HG03571 (cell line): ENCODE data around the gene TEN1.

Experiments
- ATAC-seq: cut with Tn5 transposase; IDR thresholded peaks from one replicate; pipeline ENCODE4 v1.9.1; 2021; ENCODE audit not compliant: unreplicated experiment

The TEN1 gene

GRCh38 chr17:76005263-76006149, 26.5 kb downstream of the TEN1 start:
- ATAC-seq = no peak

GRCh38 chr17:76007131-76007849, 28.2 kb downstream of the TEN1 start:
- no peak for ATAC-seq

GRCh38 chr17:76007850-76008165, 28.8 kb downstream of the TEN1 start:
- no peak for ATAC-seq

GRCh38 chr17:76008208-76008607, 29.2 kb downstream of the TEN1 start:
- no peak for ATAC-seq

GRCh38 chr17:76008630-76009425, 29.8 kb downstream of the TEN1 start:
- ATAC-seq = no peak

- ATAC-seq = no peak
Measured at GRCh38 chr17:76009447-76009846, 30.4 kb downstream of the TEN1 start.

- no peak for ATAC-seq
Measured at GRCh38 chr17:76009969-76010661, 31.1 kb downstream of the TEN1 start.

GRCh38 chr17:76011951-76012350, 32.9 kb downstream of the TEN1 start:
- ATAC-seq = no peak

GRCh38 chr17:76013377-76013932, 34.4 kb downstream of the TEN1 start:
- ATAC-seq = no peak

GRCh38 chr17:76014100-76014924, 35.3 kb downstream of the TEN1 start:
- ATAC-seq = no peak

- ATAC-seq = no peak
Measured at GRCh38 chr17:76014925-76015261, 35.9 kb downstream of the TEN1 start.

- no peak for ATAC-seq
Measured at GRCh38 chr17:76017481-76018339, 38.7 kb downstream of the TEN1 start.

GRCh38 chr17:76018340-76018680, 39.3 kb downstream of the TEN1 start:
- ATAC-seq = no peak

- ATAC-seq = no peak
Measured at GRCh38 chr17:76018801-76019200, 39.8 kb downstream of the TEN1 start.

- no peak for ATAC-seq
Measured at GRCh38 chr17:76019833-76020467, 40.9 kb downstream of the TEN1 start.

GRCh38 chr17:76022285-76022684, 43.2 kb downstream of the TEN1 start:
- no peak for ATAC-seq

- no peak for ATAC-seq
Measured at GRCh38 chr17:76022973-76023899, 44.2 kb downstream of the TEN1 start.

GRCh38 chr17:76023900-76024237, 44.8 kb downstream of the TEN1 start:
- no peak for ATAC-seq
